GM21825 (cell line): ENCODE results near the gene TOM1.
A peak's percentile ranks its signal among the peaks of the same experiment; 100 is the strongest.

Experiments
- ATAC-seq: cut with Tn5 transposase; IDR thresholded peaks from one replicate; pipeline ENCODE4 v1.9.1; 2021; ENCODE audit warnings: mild to moderate bottlenecking, moderate library complexity; ENCODE audit not compliant: unreplicated experiment

Gene TOM1

GRCh38 chr22:35306350-35306967, 6.8 kb downstream of the TOM1 start:
- no peak for ATAC-seq

GRCh38 chr22:35307372-35307771, 7.7 kb downstream of the TOM1 start:
- no peak for ATAC-seq

- ATAC-seq, result no peak
Observed at GRCh38 chr22:35307892-35308291, 8.2 kb downstream of the TOM1 start.

GRCh38 chr22:35308480-35309021, 8.9 kb downstream of the TOM1 start:
- ATAC-seq, result peak; percentile 47

GRCh38 chr22:35310556-35311550, 11.2 kb downstream of the TOM1 start:
- no peak for ATAC-seq

GRCh38 chr22:35311551-35311999, 11.9 kb downstream of the TOM1 start:
- ATAC-seq, result no peak

GRCh38 chr22:35312198-35313059, 12.7 kb downstream of the TOM1 start:
- ATAC-seq, result no peak

GRCh38 chr22:35313311-35314121, 13.8 kb downstream of the TOM1 start:
- no peak for ATAC-seq

GRCh38 chr22:35314161-35314942, 14.7 kb downstream of the TOM1 start:
- ATAC-seq, result no peak

GRCh38 chr22:35315141-35315854, 15.6 kb downstream of the TOM1 start:
- ATAC-seq, result no peak

GRCh38 chr22:35315855-35316745, 16.4 kb downstream of the TOM1 start:
- ATAC-seq, result no peak

- ATAC-seq, result no peak
Observed at GRCh38 chr22:35316751-35317150, 17.1 kb downstream of the TOM1 start.

- ATAC-seq, result no peak
Observed at GRCh38 chr22:35317680-35318290, 18.1 kb downstream of the TOM1 start.

- ATAC-seq, result no peak
Observed at GRCh38 chr22:35318346-35319215, 18.9 kb downstream of the TOM1 start.

- no peak for ATAC-seq
Observed at GRCh38 chr22:35319244-35319985, 19.7 kb downstream of the TOM1 start.
